22Rv1 (cell line): ENCODE data around the gene ZNF675.
A peak's percentile ranks its signal among the peaks of the same experiment; 100 is the strongest.
"Not testable (repeated sequence)": the region's sequence is repeated elsewhere in the genome, so short reads cannot be mapped to it uniquely, and the experiment has no call there.

Experiments used
- H3K27ac ChIP-seq: fragments of 450-650 bp; 2 replicates; pipeline ENCODE4 v1.5.1; 2017
- CTCF ChIP-seq: fragments of 450-650 bp; IDR thresholded peaks from 2 replicates; pipeline ENCODE4 v1.5.1; 2017; ENCODE audit warnings: mild to moderate bottlenecking
- ZFX ChIP-seq: fragments of 450-650 bp; IDR thresholded peaks from 2 replicates; pipeline ENCODE4 v1.6.1; 2017; ENCODE audit warnings: antibody characterized with exemption, borderline replicate concordance

The ZNF675 gene

GRCh38 chr19:23686621-23687423 lies at the start of gene ZNF675:
ZNF675 (minus strand) TSS chr19:23687212; CDS start chr19:23687033, 179 bp downstream.
- TF ChIP-seq CTCF (no peak), ZFX (no peak)
- peak within 1 kb of the TSS; percentile 93 for H3K27ac ChIP-seq

- not testable (repeated sequence) for H3K27ac ChIP-seq
Observed at GRCh38 chr19:23730729-23731465, 43.9 kb upstream of the ZNF675 start.

GRCh38 chr19:23724161-23724560 lies 37.1 kb upstream of the ZNF675 start:
- H3K27ac ChIP-seq: not testable (repeated sequence)

- TF ChIP-seq CTCF: no peak
- no peak for TF ChIP-seq ZFX
- H3K27ac ChIP-seq: no peak overlapping the region
Observed at GRCh38 chr19:23718802-23719201, 31.8 kb upstream of the ZNF675 start.

- no peak overlapping the region for H3K27ac ChIP-seq
Observed at GRCh38 chr19:23716792-23717191, 29.8 kb upstream of the ZNF675 start.

GRCh38 chr19:23709347-23709746 lies 22.3 kb upstream of the ZNF675 start:
- H3K27ac ChIP-seq: no peak overlapping the region
- TF ChIP-seq ZFX (no peak), CTCF (no peak)

More at GRCh38 chr19:23716792-23717191, 29.8 kb upstream of the ZNF675 start:
- TF ChIP-seq ZFX (no peak), CTCF (no peak)

- H3K27ac ChIP-seq: no peak overlapping the region
- TF ChIP-seq ZFX (no peak), CTCF (no peak)
Observed at GRCh38 chr19:23706657-23707056, 19.6 kb upstream of the ZNF675 start.

GRCh38 chr19:23699521-23699860 lies 12.5 kb upstream of the ZNF675 start:
- TF ChIP-seq CTCF (no peak), ZFX (no peak)
- H3K27ac ChIP-seq: peak overlapping the region; percentile 78
